AG08395 (cell line): ENCODE results near the gene NOP53.
"Not testable (repeated sequence)": the region's sequence is repeated elsewhere in the genome, so short reads cannot be mapped to it uniquely, and the experiment has no call there.

Source experiments
- DNase-seq: peaks from one replicate; pipeline ENCODE4 v3.0.0; 2012; ENCODE audit warnings: mixed read lengths, low spot score

The NOP53 gene

GRCh38 chr19:47718415-47719046 lies 26.8 kb upstream of the NOP53 start:
- not testable (repeated sequence) for DNase-seq

GRCh38 chr19:47719047-47719859 lies 26.1 kb upstream of the NOP53 start:
- DNase-seq: peak; percentile 93

GRCh38 chr19:47720669-47721422 lies 24.5 kb upstream of the NOP53 start:
- no peak for DNase-seq

GRCh38 chr19:47723581-47723940 lies 21.8 kb upstream of the NOP53 start:
- no peak for DNase-seq

- DNase-seq: no peak
These were observed 19.5 kb upstream of the NOP53 start for GRCh38 chr19:47725759-47726401.

GRCh38 chr19:47726467-47726866 lies 18.9 kb upstream of the NOP53 start:
- no peak for DNase-seq

- not testable (repeated sequence) for DNase-seq
These were observed 17.1 kb upstream of the NOP53 start for GRCh38 chr19:47728295-47728694.

- peak; percentile 82 for DNase-seq
These were observed 15.9 kb upstream of the NOP53 start for GRCh38 chr19:47729468-47729798.

GRCh38 chr19:47729799-47730520 lies 15.4 kb upstream of the NOP53 start:
- DNase-seq: no peak

GRCh38 chr19:47730521-47730889 lies 14.8 kb upstream of the NOP53 start:
- no peak for DNase-seq

GRCh38 chr19:47730910-47731309 lies 14.4 kb upstream of the NOP53 start:
- DNase-seq: no peak

- no peak for DNase-seq
These were observed 10.2 kb upstream of the NOP53 start for GRCh38 chr19:47735131-47735530.

- no peak for DNase-seq
These were observed 4.4 kb upstream of the NOP53 start for GRCh38 chr19:47740866-47741519.

- DNase-seq: no peak
These were observed 3.7 kb upstream of the NOP53 start for GRCh38 chr19:47741544-47742140.

GRCh38 chr19:47742634-47743033 lies 2.7 kb upstream of the NOP53 start:
- DNase-seq: peak; percentile 13

GRCh38 chr19:47746129-47746528 lies 783 bp downstream of the NOP53 start:
- not testable (repeated sequence) for DNase-seq

- no peak for DNase-seq
These were observed 4.0 kb downstream of the NOP53 start for GRCh38 chr19:47749326-47749725.

GRCh38 chr19:47750752-47751151 lies 5.4 kb downstream of the NOP53 start:
- no peak for DNase-seq

- no peak for DNase-seq
These were observed 7.3 kb downstream of the NOP53 start for GRCh38 chr19:47752440-47753211.
